NCI-H748 (cell line): ENCODE measurements around the gene STMN1.
"Not testable (repeated sequence)": the region's sequence is repeated elsewhere in the genome, so short reads cannot be mapped to it uniquely, and the experiment has no call there.

Experiments
- DNase-seq: peaks from one replicate; lab custom pipeline; 2025; ENCODE audit not compliant: unreplicated experiment; lab: John Stamatoyannopoulos, UW

The STMN1 gene

GRCh38 chr1:25905680-25906643, at the start of gene STMN1:
STMN1 (minus strand) TSS chr1:25906419; CDS start chr1:25904676, 1,743 bp downstream.
- peak; percentile 97 for DNase-seq

- no peak for DNase-seq
These were observed 49.3 kb upstream of the STMN1 start for GRCh38 chr1:25955553-25955952.

- DNase-seq = no peak
These were observed 48.2 kb upstream of the STMN1 start for GRCh38 chr1:25954282-25954938.

GRCh38 chr1:25952841-25953401, 46.7 kb upstream of the STMN1 start:
- no peak for DNase-seq

GRCh38 chr1:25948641-25949040, 42.4 kb upstream of the STMN1 start:
- no peak for DNase-seq

GRCh38 chr1:25947027-25947426, 40.8 kb upstream of the STMN1 start:
- no peak for DNase-seq

GRCh38 chr1:25945761-25946160, 39.5 kb upstream of the STMN1 start:
- no peak for DNase-seq

GRCh38 chr1:25944986-25945385, 38.8 kb upstream of the STMN1 start:
- DNase-seq = peak; percentile 30

- DNase-seq = not testable (repeated sequence)
These were observed 37.3 kb upstream of the STMN1 start for GRCh38 chr1:25943511-25943910.

- no peak for DNase-seq
These were observed 30.7 kb upstream of the STMN1 start for GRCh38 chr1:25936947-25937346.

- no peak for DNase-seq
These were observed 27.5 kb upstream of the STMN1 start for GRCh38 chr1:25933479-25934365.

GRCh38 chr1:25932811-25933400, 26.7 kb upstream of the STMN1 start:
- not testable (repeated sequence) for DNase-seq

- no peak for DNase-seq
These were observed 26.1 kb upstream of the STMN1 start for GRCh38 chr1:25932321-25932720.

- no peak for DNase-seq
These were observed 22.8 kb upstream of the STMN1 start for GRCh38 chr1:25929016-25929415.

GRCh38 chr1:25927521-25928265, 21.5 kb upstream of the STMN1 start:
- peak; percentile 91 for DNase-seq

GRCh38 chr1:25926731-25927496, 20.7 kb upstream of the STMN1 start:
- peak; percentile 68 for DNase-seq

GRCh38 chr1:25924454-25924853, 18.2 kb upstream of the STMN1 start:
- no peak for DNase-seq

- peak; percentile 80 for DNase-seq
These were observed 16.8 kb upstream of the STMN1 start for GRCh38 chr1:25922971-25923552.
